Neural cell (in vitro differentiated cells): ENCODE results near the gene MAP2K1. TPM values are rescaled to one million over a fixed set of nuclear protein-coding genes. Genes with fewer than 3 reads are reported as not detected.

ENCODE experiments used
- H2AFZ ChIP-seq: fragments of 200-600, 300-800 bp; sonication (generic), shearing (Covaris generic); 2 replicates; pipeline ENCODE4 v1.6.0; 2014; ENCODE audit warnings: low read depth, mild to moderate bottlenecking, antibody characterized with exemption, low read length, moderate library complexity
- H3F3A ChIP-seq: fragments of 200-600 bp; shearing (Covaris generic); 2 replicates; pipeline ENCODE4 v1.6.1; 2016; ENCODE audit warnings: mild to moderate bottlenecking, moderate library complexity, mixed read lengths, antibody characterized with exemption, low read length; ENCODE audit not compliant: insufficient read depth, poor library complexity, severe bottlenecking
- H3K27ac ChIP-seq: fragments of 200-600, 300-800 bp; sonication (generic), shearing (Covaris generic); 2 replicates; pipeline ENCODE4 v1.5.1; 2014; ENCODE audit warnings: mild to moderate bottlenecking, low read length, moderate library complexity
- H3K27me3 ChIP-seq: fragments of 300-800, 200-600 bp; sonication (generic), shearing (Covaris generic); 2 replicates; pipeline ENCODE4 v1.6.0; 2014; ENCODE audit warnings: mild to moderate bottlenecking, low read depth, low read length, moderate library complexity; ENCODE audit not compliant: insufficient read depth
- H3K36me3 ChIP-seq: fragments of 300-800, 200-600 bp; sonication (generic), shearing (Covaris generic); 2 replicates; pipeline ENCODE4 v1.5.1; 2014; ENCODE audit warnings: mild to moderate bottlenecking, antibody characterized with exemption, low read length, moderate library complexity; ENCODE audit not compliant: insufficient read depth
- H3K4me2 ChIP-seq: fragments of 300-800, 200-600 bp; sonication (generic), shearing (Covaris generic); 2 replicates; pipeline ENCODE4 v1.6.0; 2014; ENCODE audit warnings: mild to moderate bottlenecking, low read length
- H3K4me3 ChIP-seq: fragments of 300-800, 200-600 bp; sonication (generic), shearing (Covaris generic); 2 replicates; pipeline ENCODE4 v1.5.1; 2014; ENCODE audit warnings: mild to moderate bottlenecking, low read length, moderate library complexity
- H3K79me2 ChIP-seq: fragments of 200-600 bp; shearing (Covaris generic); replicated peaks from 2 replicates; pipeline ENCODE4 v1.6.0; 2014; ENCODE audit warnings: mild to moderate bottlenecking, low read length, moderate library complexity; ENCODE audit not compliant: insufficient read depth
- H3K9ac ChIP-seq: fragments of 300-800, 200-600 bp; sonication (generic), shearing (Covaris generic); 2 replicates; pipeline ENCODE4 v1.6.1; 2016; ENCODE audit warnings: mild to moderate bottlenecking, low read length, mixed read lengths
- H3K9me2 ChIP-seq: fragments of 200-600 bp; shearing (Covaris generic); 2 replicates; pipeline ENCODE4 v1.6.1; 2016; ENCODE audit warnings: mild to moderate bottlenecking, low read length, mixed read lengths; ENCODE audit not compliant: insufficient read depth
- H3K9me3 ChIP-seq: fragments of 200-600, 300-800 bp; sonication (generic), shearing (Covaris generic); 2 replicates; pipeline ENCODE4 v1.6.1; 2016; ENCODE audit warnings: mild to moderate bottlenecking, mixed run types, low read length, moderate library complexity, mixed read lengths
- H4K20me1 ChIP-seq: fragments of 200-600 bp; shearing (Covaris generic); 2 replicates; pipeline ENCODE4 v1.6.1; 2016; ENCODE audit warnings: mild to moderate bottlenecking, mixed run types; ENCODE audit not compliant: insufficient read depth
- EP300 ChIP-seq: fragments of 450-650 bp; conservative IDR thresholded peaks from 2 replicates; pipeline ENCODE4 v1.6.1; 2014; ENCODE audit warnings: antibody characterized with exemption, mild to moderate bottlenecking, moderate library complexity; ENCODE audit not compliant: poor library complexity, severe bottlenecking
- EZH2 ChIP-seq: fragments of 200-600, 300-800 bp; shearing (Covaris generic), sonication (generic); IDR thresholded peaks from 2 replicates; pipeline ENCODE4 v1.6.1; 2014; ENCODE audit warnings: antibody characterized with exemption, low read length, borderline replicate concordance, mild to moderate bottlenecking; ENCODE audit not compliant: insufficient read depth, poor library complexity, severe bottlenecking
- MXI1 ChIP-seq: fragments of 450-650 bp; conservative IDR thresholded peaks from 2 replicates; pipeline ENCODE4 v1.6.1; 2014; ENCODE audit warnings: antibody characterized with exemption, mild to moderate bottlenecking; ENCODE audit not compliant: poor library complexity, severe bottlenecking
- POLR2AphosphoS5 ChIP-seq: IDR thresholded peaks from 2 replicates; pipeline ENCODE4 v1.6.1; 2012
- RAD21 ChIP-seq: fragments of 450-650 bp; conservative IDR thresholded peaks from 2 replicates; pipeline ENCODE4 v1.6.1; 2014; ENCODE audit warnings: antibody characterized with exemption, mild to moderate bottlenecking, moderate library complexity
- SMC3 ChIP-seq: fragments of 450-650 bp; conservative IDR thresholded peaks from 2 replicates; pipeline ENCODE4 v1.6.1; 2014; ENCODE audit warnings: antibody characterized with exemption, mild to moderate bottlenecking, moderate library complexity; ENCODE audit not compliant: poor library complexity
- TAF1 ChIP-seq: IDR thresholded peaks from 2 replicates; pipeline ENCODE4 v1.6.1; 2012; ENCODE audit warnings: low read depth
- polyA plus RNA-seq: library from polyadenylated mRNA; depleted of rRNA; stranded (reverse); fragments of >200 nt; gene quantifications from 2 replicates; pipeline ENCODE4 v1.2.3, GENCODE V29; 2014
- TF ChIP-seq, protein P1 (sequence below): IDR thresholded peaks from 2 replicates; pipeline ENCODE4 v1.6.1; 2012; ENCODE audit warnings: borderline replicate concordance
- TF ChIP-seq, protein P2 (sequence below): fragments of 450-650 bp; IDR thresholded peaks from 2 replicates; pipeline ENCODE4 v1.5.1; 2014; ENCODE audit warnings: antibody characterized with exemption, mild to moderate bottlenecking, moderate library complexity; ENCODE audit not compliant: poor library complexity, severe bottlenecking

Gene MAP2K1
- polyA plus RNA-seq, 1 donor from 2014 or later = 24.7 TPM

GRCh38 chr15:66403323-66403722, 16.6 kb downstream of the MAP2K1 start:
- no peak overlapping the region for H3K9ac ChIP-seq

GRCh38 chr15:66404122-66404521, 17.4 kb downstream of the MAP2K1 start:
- no peaks in the 10 kb centered on the region for H3F3A ChIP-seq
- TF ChIP-seq EP300 = no peak
- TF ChIP-seq, protein P1, sequence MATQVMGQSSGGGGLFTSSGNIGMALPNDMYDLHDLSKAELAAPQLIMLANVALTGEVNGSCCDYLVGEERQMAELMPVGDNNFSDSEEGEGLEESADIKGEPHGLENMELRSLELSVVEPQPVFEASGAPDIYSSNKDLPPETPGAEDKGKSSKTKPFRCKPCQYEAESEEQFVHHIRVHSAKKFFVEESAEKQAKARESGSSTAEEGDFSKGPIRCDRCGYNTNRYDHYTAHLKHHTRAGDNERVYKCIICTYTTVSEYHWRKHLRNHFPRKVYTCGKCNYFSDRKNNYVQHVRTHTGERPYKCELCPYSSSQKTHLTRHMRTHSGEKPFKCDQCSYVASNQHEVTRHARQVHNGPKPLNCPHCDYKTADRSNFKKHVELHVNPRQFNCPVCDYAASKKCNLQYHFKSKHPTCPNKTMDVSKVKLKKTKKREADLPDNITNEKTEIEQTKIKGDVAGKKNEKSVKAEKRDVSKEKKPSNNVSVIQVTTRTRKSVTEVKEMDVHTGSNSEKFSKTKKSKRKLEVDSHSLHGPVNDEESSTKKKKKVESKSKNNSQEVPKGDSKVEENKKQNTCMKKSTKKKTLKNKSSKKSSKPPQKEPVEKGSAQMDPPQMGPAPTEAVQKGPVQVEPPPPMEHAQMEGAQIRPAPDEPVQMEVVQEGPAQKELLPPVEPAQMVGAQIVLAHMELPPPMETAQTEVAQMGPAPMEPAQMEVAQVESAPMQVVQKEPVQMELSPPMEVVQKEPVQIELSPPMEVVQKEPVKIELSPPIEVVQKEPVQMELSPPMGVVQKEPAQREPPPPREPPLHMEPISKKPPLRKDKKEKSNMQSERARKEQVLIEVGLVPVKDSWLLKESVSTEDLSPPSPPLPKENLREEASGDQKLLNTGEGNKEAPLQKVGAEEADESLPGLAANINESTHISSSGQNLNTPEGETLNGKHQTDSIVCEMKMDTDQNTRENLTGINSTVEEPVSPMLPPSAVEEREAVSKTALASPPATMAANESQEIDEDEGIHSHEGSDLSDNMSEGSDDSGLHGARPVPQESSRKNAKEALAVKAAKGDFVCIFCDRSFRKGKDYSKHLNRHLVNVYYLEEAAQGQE = no peak
- TF ChIP-seq EZH2 = no peak
- TF ChIP-seq POLR2AphosphoS5 = no peak
- TF ChIP-seq SMC3 = no peak
- TF ChIP-seq MXI1 = no peak
- no peak for TF ChIP-seq RAD21
- no peak for TF ChIP-seq TAF1
- TF ChIP-seq, protein P2, sequence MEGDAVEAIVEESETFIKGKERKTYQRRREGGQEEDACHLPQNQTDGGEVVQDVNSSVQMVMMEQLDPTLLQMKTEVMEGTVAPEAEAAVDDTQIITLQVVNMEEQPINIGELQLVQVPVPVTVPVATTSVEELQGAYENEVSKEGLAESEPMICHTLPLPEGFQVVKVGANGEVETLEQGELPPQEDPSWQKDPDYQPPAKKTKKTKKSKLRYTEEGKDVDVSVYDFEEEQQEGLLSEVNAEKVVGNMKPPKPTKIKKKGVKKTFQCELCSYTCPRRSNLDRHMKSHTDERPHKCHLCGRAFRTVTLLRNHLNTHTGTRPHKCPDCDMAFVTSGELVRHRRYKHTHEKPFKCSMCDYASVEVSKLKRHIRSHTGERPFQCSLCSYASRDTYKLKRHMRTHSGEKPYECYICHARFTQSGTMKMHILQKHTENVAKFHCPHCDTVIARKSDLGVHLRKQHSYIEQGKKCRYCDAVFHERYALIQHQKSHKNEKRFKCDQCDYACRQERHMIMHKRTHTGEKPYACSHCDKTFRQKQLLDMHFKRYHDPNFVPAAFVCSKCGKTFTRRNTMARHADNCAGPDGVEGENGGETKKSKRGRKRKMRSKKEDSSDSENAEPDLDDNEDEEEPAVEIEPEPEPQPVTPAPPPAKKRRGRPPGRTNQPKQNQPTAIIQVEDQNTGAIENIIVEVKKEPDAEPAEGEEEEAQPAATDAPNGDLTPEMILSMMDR = no peak
- H3K27ac ChIP-seq = no peak overlapping the region
- H3K79me2 ChIP-seq = no peaks in the 10 kb centered on the region
- H3K4me3 ChIP-seq = no peak overlapping the region
- no peaks in the 10 kb centered on the region for H3K9me3 ChIP-seq
- H2AFZ ChIP-seq = no peak overlapping the region
- H4K20me1 ChIP-seq = no peaks in the 10 kb centered on the region
- H3K9ac ChIP-seq = no peak overlapping the region
- no peaks in the 10 kb centered on the region for H3K27me3 ChIP-seq
- no peak overlapping the region for H3K4me2 ChIP-seq
- no peaks in the 10 kb centered on the region for H3K9me2 ChIP-seq
- no peaks in the 10 kb centered on the region for H3K36me3 ChIP-seq

More at GRCh38 chr15:66403323-66403722, 16.6 kb downstream of the MAP2K1 start:
- Histone ChIP-seq H3K4me2 (no peak overlapping the region), H3K27ac (no peak overlapping the region), H3K9me2 (no peaks in the 10 kb centered on the region), H4K20me1 (no peaks in the 10 kb centered on the region), H3K27me3 (no peaks in the 10 kb centered on the region), H3F3A (no peaks in the 10 kb centered on the region), H3K36me3 (no peaks in the 10 kb centered on the region), H3K4me3 (no peak overlapping the region), H3K9me3 (no peaks in the 10 kb centered on the region), H3K79me2 (no peaks in the 10 kb centered on the region), H2AFZ (no peak overlapping the region)
- no peak for TF ChIP-seq POLR2AphosphoS5
- TF ChIP-seq, protein P2 = no peak
- TF ChIP-seq RAD21 = no peak
- TF ChIP-seq EP300 = no peak
- no peak for TF ChIP-seq MXI1
- TF ChIP-seq TAF1 = no peak
- TF ChIP-seq, protein P1 = no peak
- TF ChIP-seq EZH2 = no peak
